ENCODE measurements around the gene OLFML2A.
"Not testable (repeated sequence)": the region's sequence is repeated elsewhere in the genome, so short reads cannot be mapped to it uniquely, and the experiment has no call there.

The OLFML2A gene

GRCh38 chr9:124839612-124840299 is 62.8 kb downstream of the OLFML2A start:
- H3K4me3 ChIP-seq (replicated peaks in 1 of 2; ENCODE audit: low read depth in 2 of 2, low read length in 2 of 2) = no peak overlapping the region
- peak; percentile 68 for TF ChIP-seq CTCF (IDR thresholded peaks at IDR 0.05; ENCODE audit: low read depth, low read length)
- DNase-seq (ENCODE audit: low read depth in 2 of 2) = peak; percentile 43 to 50

GRCh38 chr9:124840300-124840833 is 63.4 kb downstream of the OLFML2A start:
- no peak for DNase-seq (ENCODE audit: low read depth in 2 of 2)
- TF ChIP-seq CTCF (IDR thresholded peaks at IDR 0.05; ENCODE audit: low read depth, low read length) = peak; percentile 43
- H3K4me3 ChIP-seq (replicated peaks in 1 of 2; ENCODE audit: low read depth in 2 of 2, low read length in 2 of 2) = no peak overlapping the region

- no peak for TF ChIP-seq CTCF (IDR thresholded peaks at IDR 0.05; ENCODE audit: low read depth, low read length)
- H3K4me3 ChIP-seq (replicated peaks in 1 of 2; ENCODE audit: low read depth in 2 of 2, low read length in 2 of 2) = no peak overlapping the region
- DNase-seq (ENCODE audit: low read depth in 2 of 2) = no peak
Observed at GRCh38 chr9:124841075-124841821, 64.3 kb downstream of the OLFML2A start.

GRCh38 chr9:124843456-124844034 is 66.6 kb downstream of the OLFML2A start:
- DNase-seq (ENCODE audit: low read depth in 2 of 2) = no peak
- no peak overlapping the region for H3K4me3 ChIP-seq (replicated peaks in 1 of 2; ENCODE audit: low read depth in 2 of 2, low read length in 2 of 2)
- no peak for TF ChIP-seq CTCF (IDR thresholded peaks at IDR 0.05; ENCODE audit: low read depth, low read length)

- no peak for TF ChIP-seq CTCF (IDR thresholded peaks at IDR 0.05; ENCODE audit: low read depth, low read length)
- DNase-seq (ENCODE audit: low read depth in 2 of 2) = no peak
- H3K4me3 ChIP-seq (replicated peaks in 1 of 2; ENCODE audit: low read depth in 2 of 2, low read length in 2 of 2) = no peak overlapping the region
Observed at GRCh38 chr9:124844291-124844690, 67.4 kb downstream of the OLFML2A start.

- DNase-seq (ENCODE audit: low read depth in 2 of 2); H3K4me3 ChIP-seq (replicated peaks in 1 of 2; ENCODE audit: low read depth in 2 of 2, low read length in 2 of 2): not testable (repeated sequence)
Observed at GRCh38 chr9:124846467-124846866, 69.5 kb downstream of the OLFML2A start.

- no peak overlapping the region for H3K4me3 ChIP-seq (replicated peaks in 1 of 2; ENCODE audit: low read depth in 2 of 2, low read length in 2 of 2)
- DNase-seq (ENCODE audit: low read depth in 2 of 2) = no peak
- no peak for TF ChIP-seq CTCF (IDR thresholded peaks at IDR 0.05; ENCODE audit: low read depth, low read length)
Observed at GRCh38 chr9:124846969-124847368, 70.0 kb downstream of the OLFML2A start.

Measured in cardiac fibroblast (primary cell).